GM23338 (cell line): Measurements from ENCODE around the gene KCNAB3. TPM values are rescaled to one million over a fixed set of nuclear protein-coding genes. Genes with fewer than 3 reads are reported as not detected.

Experiments
- ATAC-seq: fragments of 200-7000 bp; cut with Tn5 transposase; 3 replicates; pipeline ENCODE4 v1.9.1; 2020
- DNase-seq: peaks from one replicate; pipeline ENCODE4 v3.0.0-alpha.2; 2015; ENCODE audit warnings: low spot score
- H2AFZ ChIP-seq: fragments of 200-600 bp; sonication (generic); 2 replicates; pipeline ENCODE4 v1.8.0; 2016; ENCODE audit warnings: antibody characterized with exemption, mild to moderate bottlenecking, moderate library complexity
- H3F3A ChIP-seq: fragments of 200-600 bp; sonication (generic); replicated peaks from 2 replicates; pipeline ENCODE4 v1.8.0; 2017; ENCODE audit warnings: antibody characterized with exemption, mixed run types, low read depth
- H3K27ac ChIP-seq: fragments of 200-600 bp; sonication (generic); 2 replicates; pipeline ENCODE4 v1.6.1; 2016; ENCODE audit warnings: low read depth
- H3K27me3 ChIP-seq: fragments of 200-600 bp; sonication (generic); 2 replicates; pipeline ENCODE4 v1.8.0; 2016; ENCODE audit warnings: mild to moderate bottlenecking, mixed run types, moderate library complexity; ENCODE audit not compliant: insufficient read depth
- H3K36me3 ChIP-seq: fragments of 200-600 bp; sonication (generic); 2 replicates; pipeline ENCODE4 v1.8.0; 2016; ENCODE audit warnings: mild to moderate bottlenecking; ENCODE audit not compliant: insufficient read depth
- H3K4me1 ChIP-seq: fragments of 200-600 bp; sonication (generic); 2 replicates; pipeline ENCODE4 v1.8.0; 2016; ENCODE audit warnings: mild to moderate bottlenecking, moderate library complexity; ENCODE audit not compliant: insufficient read depth
- H3K4me2 ChIP-seq: fragments of 200-600 bp; sonication (generic); 2 replicates; pipeline ENCODE4 v1.7.1; 2017; ENCODE audit warnings: mixed run types
- H3K4me3 ChIP-seq: fragments of 200-600 bp; sonication (generic); 2 replicates; pipeline ENCODE4 v1.6.1; 2016; ENCODE audit warnings: mixed run types
- H3K79me2 ChIP-seq: fragments of 200-600 bp; sonication (generic); replicated peaks from 2 replicates; pipeline ENCODE4 v1.8.0; 2017; ENCODE audit warnings: mild to moderate bottlenecking; ENCODE audit not compliant: insufficient read depth
- H3K9me2 ChIP-seq: fragments of 200-600 bp; sonication (generic); 2 replicates; pipeline ENCODE4 v1.8.0; 2017; ENCODE audit not compliant: insufficient read depth
- H4K20me1 ChIP-seq: fragments of 200-600 bp; sonication (generic); replicated peaks from 2 replicates; pipeline ENCODE4 v1.8.0; 2017; ENCODE audit warnings: mild to moderate bottlenecking; ENCODE audit not compliant: insufficient read depth
- H3K27ac Mint-ChIP-seq: 2 replicates; pipeline ENCODE4 v1.8.0; 2020; ENCODE audit warnings: inconsistent platforms, mild to moderate bottlenecking, moderate library complexity, mixed read lengths
- H3K27me3 Mint-ChIP-seq: 3 replicates; pipeline ENCODE4 v1.8.0; 2022; ENCODE audit warnings: low read depth, mild to moderate bottlenecking, moderate library complexity, mixed read lengths, inconsistent platforms; ENCODE audit not compliant: insufficient read depth, poor library complexity
- H3K36me3 Mint-ChIP-seq: 3 replicates; pipeline ENCODE4 v1.8.0; 2021; ENCODE audit warnings: low read depth, mild to moderate bottlenecking, inconsistent platforms, moderate library complexity, mixed read lengths
- H3K4me1 Mint-ChIP-seq: 3 replicates; pipeline ENCODE4 v1.8.0; 2020; ENCODE audit warnings: mild to moderate bottlenecking, inconsistent platforms, mixed read lengths
- H3K4me3 Mint-ChIP-seq: 3 replicates; pipeline ENCODE4 v1.8.0; 2021; ENCODE audit warnings: moderate library complexity, mild to moderate bottlenecking, inconsistent platforms, mixed read lengths
- H3K9me3 Mint-ChIP-seq: 3 replicates; pipeline ENCODE4 v1.8.0; 2020; ENCODE audit warnings: moderate library complexity, mild to moderate bottlenecking, inconsistent platforms, mixed read lengths
- EZH2 ChIP-seq: fragments of 200-600 bp; sonication (generic); IDR thresholded peaks from one replicate; pipeline ENCODE4 v1.8.0; 2017; ENCODE audit warnings: antibody characterized with exemption, mild to moderate bottlenecking, low read depth; ENCODE audit not compliant: unreplicated experiment
- EZH2phosphoT487 ChIP-seq: fragments of 200-600 bp; sonication (generic); IDR thresholded peaks from one replicate; pipeline ENCODE4 v1.8.1; 2018; ENCODE audit warnings: antibody characterized with exemption; ENCODE audit not compliant: unreplicated experiment
- NANOG ChIP-seq: IDR thresholded peaks from 2 replicates; pipeline ENCODE4 v1.6.1; 2016; ENCODE audit warnings: antibody characterized with exemption, borderline replicate concordance
- POLR2AphosphoS5 ChIP-seq: IDR thresholded peaks from 2 replicates; pipeline ENCODE4 v1.6.1; 2016; ENCODE audit warnings: antibody characterized with exemption, low read depth
- STAT1 ChIP-seq: IDR thresholded peaks from one replicate; pipeline ENCODE4 v1.6.1; 2016; ENCODE audit warnings: antibody characterized with exemption; ENCODE audit not compliant: unreplicated experiment
- polyA plus RNA-seq: library from polyadenylated mRNA; unstranded; fragments of >200 nt; fragmentation: Nextera tagmentation; extraction: Ambion mirVana; gene quantifications from 2 replicates; pipeline ENCODE4 v1.2.1, GENCODE V29; 2016
- total RNA-seq: library from RNA; depleted of rRNA; stranded (reverse); fragments of >200 nt; shearing (Covaris generic); gene quantifications from 2 replicates; pipeline ENCODE4 v1.2.3, GENCODE V29; 2014
- TF ChIP-seq, protein P1 (sequence below): IDR thresholded peaks from one replicate; pipeline ENCODE4 v1.6.1; 2018; ENCODE audit warnings: antibody characterized with exemption; ENCODE audit not compliant: unreplicated experiment

KCNAB3 gene
- total and polyA plus RNA-seq, 2 experiments from 2014 or later: 0.45 to 1.0 TPM

GRCh38 chr17:7922845-7923628, 6.6 kb downstream of the KCNAB3 start (continued):
- TF ChIP-seq, protein P1, sequence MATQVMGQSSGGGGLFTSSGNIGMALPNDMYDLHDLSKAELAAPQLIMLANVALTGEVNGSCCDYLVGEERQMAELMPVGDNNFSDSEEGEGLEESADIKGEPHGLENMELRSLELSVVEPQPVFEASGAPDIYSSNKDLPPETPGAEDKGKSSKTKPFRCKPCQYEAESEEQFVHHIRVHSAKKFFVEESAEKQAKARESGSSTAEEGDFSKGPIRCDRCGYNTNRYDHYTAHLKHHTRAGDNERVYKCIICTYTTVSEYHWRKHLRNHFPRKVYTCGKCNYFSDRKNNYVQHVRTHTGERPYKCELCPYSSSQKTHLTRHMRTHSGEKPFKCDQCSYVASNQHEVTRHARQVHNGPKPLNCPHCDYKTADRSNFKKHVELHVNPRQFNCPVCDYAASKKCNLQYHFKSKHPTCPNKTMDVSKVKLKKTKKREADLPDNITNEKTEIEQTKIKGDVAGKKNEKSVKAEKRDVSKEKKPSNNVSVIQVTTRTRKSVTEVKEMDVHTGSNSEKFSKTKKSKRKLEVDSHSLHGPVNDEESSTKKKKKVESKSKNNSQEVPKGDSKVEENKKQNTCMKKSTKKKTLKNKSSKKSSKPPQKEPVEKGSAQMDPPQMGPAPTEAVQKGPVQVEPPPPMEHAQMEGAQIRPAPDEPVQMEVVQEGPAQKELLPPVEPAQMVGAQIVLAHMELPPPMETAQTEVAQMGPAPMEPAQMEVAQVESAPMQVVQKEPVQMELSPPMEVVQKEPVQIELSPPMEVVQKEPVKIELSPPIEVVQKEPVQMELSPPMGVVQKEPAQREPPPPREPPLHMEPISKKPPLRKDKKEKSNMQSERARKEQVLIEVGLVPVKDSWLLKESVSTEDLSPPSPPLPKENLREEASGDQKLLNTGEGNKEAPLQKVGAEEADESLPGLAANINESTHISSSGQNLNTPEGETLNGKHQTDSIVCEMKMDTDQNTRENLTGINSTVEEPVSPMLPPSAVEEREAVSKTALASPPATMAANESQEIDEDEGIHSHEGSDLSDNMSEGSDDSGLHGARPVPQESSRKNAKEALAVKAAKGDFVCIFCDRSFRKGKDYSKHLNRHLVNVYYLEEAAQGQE: no peak

- peaks cover 6% of the 10 kb centered on the region for H3K4me1 ChIP-seq
- no peak for TF ChIP-seq STAT1
- peak; percentile 55 for TF ChIP-seq EZH2
- Mint-ChIP-seq H3K27ac (no peak overlapping the region), H3K4me1 (peaks cover 11% of the 10 kb centered on the region), H3K4me3 (peak overlapping the region; percentile 65), H3K36me3 (no peaks in the 10 kb centered on the region), H3K9me3 (peaks cover 2% of the 10 kb centered on the region; the same call in 2 of the 3 replicates), H3K27me3 (peaks cover 62% of the 10 kb centered on the region)
- peaks cover 92% of the 10 kb centered on the region for H3K27me3 ChIP-seq
- H3K4me3 ChIP-seq: peak overlapping the region; percentile 53
- no peaks in the 10 kb centered on the region; the same call in 1 of the 2 replicates for H3F3A ChIP-seq
- H4K20me1 ChIP-seq: no peaks in the 10 kb centered on the region
- peak overlapping the region; percentile 90 for H3K4me2 ChIP-seq
- H3K79me2 ChIP-seq: no peaks in the 10 kb centered on the region
- peak overlapping the region; percentile 92; the same call in 1 of the 2 replicates for H2AFZ ChIP-seq
- no peaks in the 10 kb centered on the region for H3K36me3 ChIP-seq
- H3K27ac ChIP-seq: no peak overlapping the region
- ATAC-seq (peak; percentile 8), DNase-seq (no peak)
- no peaks in the 10 kb centered on the region for H3K9me2 ChIP-seq
Observed at GRCh38 chr17:7922269-7922844, 7.3 kb downstream of the KCNAB3 start.

DNA sequence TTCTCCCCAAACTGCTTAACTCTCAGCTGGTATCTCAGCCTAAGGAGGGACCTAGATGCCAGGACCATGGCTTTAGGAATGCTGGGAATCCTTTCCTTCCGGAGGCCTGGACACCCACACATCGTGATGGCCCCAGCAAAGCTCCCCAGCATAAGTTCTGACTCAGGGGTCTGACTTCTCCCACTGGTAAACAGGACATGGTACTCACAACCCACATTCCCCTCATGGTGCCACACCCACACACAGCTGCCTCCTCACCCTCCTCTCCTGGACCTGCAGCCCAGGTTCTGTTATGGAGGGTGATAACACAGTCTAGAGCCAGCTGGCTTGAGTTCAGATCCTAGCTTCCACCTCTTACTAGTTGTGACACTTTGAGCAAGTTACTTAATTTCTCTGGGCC, 12.8 kb downstream of the KCNAB3 start:
- peaks cover 11% of the 10 kb centered on the region for H3K9me3 Mint-ChIP-seq
- peak overlapping the region; percentile 75; the same call in 1 of the 2 replicates for H3K4me2 ChIP-seq
- peaks cover 70% of the 10 kb centered on the region for H3K27me3 ChIP-seq
- H3K27ac Mint-ChIP-seq: no peak overlapping the region
- no peak overlapping the region for H2AFZ ChIP-seq
- H3K9me2 ChIP-seq: no peaks in the 10 kb centered on the region
- no peak for ATAC-seq
- no peaks in the 10 kb centered on the region for H3K79me2 ChIP-seq
- H3K4me3 Mint-ChIP-seq: peak overlapping the region; percentile 62
- no peaks in the 10 kb centered on the region for H3K4me1 ChIP-seq
- DNase-seq: no peak
- H3K4me3 ChIP-seq: peak overlapping the region; percentile 57; the same call in 1 of the 2 replicates
- peaks cover 15% of the 10 kb centered on the region for H3K4me1 Mint-ChIP-seq
- H3K36me3 Mint-ChIP-seq: no peaks in the 10 kb centered on the region
- no peaks in the 10 kb centered on the region; the same call in 1 of the 2 replicates for H4K20me1 ChIP-seq
- H3K36me3 ChIP-seq: no peaks in the 10 kb centered on the region
- H3K27ac ChIP-seq: no peak overlapping the region
- H3F3A ChIP-seq: peaks cover 4% of the 10 kb centered on the region; the same call in 1 of the 2 replicates
- peaks cover 50% of the 10 kb centered on the region for H3K27me3 Mint-ChIP-seq
- TF ChIP-seq, protein P1: no peak
- TF ChIP-seq NANOG (no peak), EZH2phosphoT487 (no peak), POLR2AphosphoS5 (no peak)
